Activated gamma-delta T cell treated with Interleukin-2 at 50 U/mL for 16 hours (primary cell): Measurements from ENCODE around the gene TOX2.

Experiments used
- DNase-seq: peaks from one replicate; pipeline ENCODE4 v3.0.0-alpha.2; 2020

The TOX2 gene

GRCh38 chr20:44113618-44114376 lies 199.1 kb downstream of the TOX2 start:
- DNase-seq = no peak

GRCh38 chr20:44115181-44115580 lies 200.5 kb downstream of the TOX2 start:
- DNase-seq = no peak

GRCh38 chr20:44115762-44116644 lies 201.4 kb downstream of the TOX2 start:
- no peak for DNase-seq

GRCh38 chr20:44117296-44118184 lies 202.9 kb downstream of the TOX2 start:
- no peak for DNase-seq

- DNase-seq = no peak
These were observed 203.8 kb downstream of the TOX2 start for GRCh38 chr20:44118185-44119033.
